ENCODE data around the gene BICRAL. TPM values are rescaled to one million over a fixed set of nuclear protein-coding genes. Genes with fewer than 3 reads are reported as not detected.
A peak's percentile ranks its signal among the peaks of the same experiment; 100 is the strongest.
"Not testable (repeated sequence)": the region's sequence is repeated elsewhere in the genome, so short reads cannot be mapped to it uniquely, and the experiment has no call there.

BICRAL gene
- polyA plus RNA-seq, 1 donor, result 13.0 TPM

DNA sequence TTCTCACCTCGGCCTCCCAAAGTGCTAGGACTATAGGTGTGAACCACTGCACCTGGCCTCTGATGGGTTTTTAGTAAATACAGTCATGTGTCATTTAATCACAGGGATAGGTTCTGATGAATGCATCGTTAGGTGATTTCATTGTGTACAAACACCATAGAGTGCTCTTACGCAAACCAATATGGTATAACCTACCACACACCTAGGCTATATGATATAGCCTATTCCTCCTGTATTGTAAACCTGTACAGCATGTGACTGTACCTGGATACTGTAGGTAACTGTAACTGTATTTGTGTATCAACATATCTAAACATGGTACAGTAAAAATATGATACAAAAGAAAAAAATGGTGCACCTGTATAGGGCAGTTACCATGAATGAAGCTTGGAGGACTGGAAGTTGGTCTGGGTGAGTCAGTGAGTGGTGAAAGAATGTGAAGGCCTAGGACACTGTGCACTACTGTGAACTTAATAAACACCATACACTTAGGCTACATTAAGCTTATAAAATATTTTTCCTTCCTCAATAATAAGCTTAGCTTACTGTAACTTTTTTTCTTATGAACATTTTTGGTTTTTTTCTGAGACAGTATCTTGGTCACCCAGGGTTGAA is 10.0 kb downstream of the BICRAL start:
- WGBS (ENCODE audit: insufficient coverage, low lambda C conversion rate), result no CpG with 5 or more reads among the region's 3 CpGs
- H3K36me3 ChIP-seq (ENCODE audit: control insufficient read depth, insufficient read depth, low read length), result peaks cover 6% of the 10 kb centered on the region
- no peak overlapping the region for H3K4me3 ChIP-seq (ENCODE audit: low read length)
- no peak for DNase-seq
- no peaks in the 10 kb centered on the region for H3K27me3 ChIP-seq (ENCODE audit: control insufficient read depth, insufficient read depth, low read length)
- H3K27ac ChIP-seq (ENCODE audit: low read length), result no peak overlapping the region
- no peaks in the 10 kb centered on the region for H3K9me3 ChIP-seq (ENCODE audit: control insufficient read depth, low read depth, low read length)
- peaks cover 6% of the 10 kb centered on the region for H3K4me1 ChIP-seq (ENCODE audit: control insufficient read depth, insufficient read depth, low read length)

DNA sequence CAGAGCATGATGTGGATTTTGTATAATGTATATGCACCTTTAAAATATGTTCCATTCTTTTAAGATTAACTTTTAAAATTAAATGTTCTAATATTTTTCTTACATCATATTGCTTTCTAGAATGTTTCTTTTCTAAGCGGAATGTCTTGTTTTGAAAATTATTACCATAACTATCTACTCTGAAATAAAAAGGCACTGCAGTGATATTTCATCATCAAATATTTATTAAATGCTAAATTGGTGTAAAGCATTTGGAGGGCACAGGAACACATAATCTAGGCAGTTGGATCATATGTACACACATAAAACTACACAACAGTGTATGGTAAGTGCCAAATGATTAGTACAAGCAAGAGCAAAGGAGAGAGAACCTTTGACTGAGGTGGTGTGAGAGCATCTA is 13.8 kb downstream of the BICRAL start:
- Histone ChIP-seq H3K27me3 (ENCODE audit: control insufficient read depth, insufficient read depth, low read length) (no peaks in the 10 kb centered on the region), H3K36me3 (ENCODE audit: control insufficient read depth, insufficient read depth, low read length) (no peaks in the 10 kb centered on the region), H3K27ac (ENCODE audit: low read length) (no peak overlapping the region), H3K4me3 (ENCODE audit: low read length) (no peak overlapping the region), H3K9me3 (ENCODE audit: control insufficient read depth, low read depth, low read length) (no peaks in the 10 kb centered on the region), H3K4me1 (ENCODE audit: control insufficient read depth, insufficient read depth, low read length) (peaks cover 6% of the 10 kb centered on the region)
- WGBS (ENCODE audit: insufficient coverage, low lambda C conversion rate), result 93% methylated on average over 1 of the region's 1 CpG
- DNase-seq, result no peak

DNA sequence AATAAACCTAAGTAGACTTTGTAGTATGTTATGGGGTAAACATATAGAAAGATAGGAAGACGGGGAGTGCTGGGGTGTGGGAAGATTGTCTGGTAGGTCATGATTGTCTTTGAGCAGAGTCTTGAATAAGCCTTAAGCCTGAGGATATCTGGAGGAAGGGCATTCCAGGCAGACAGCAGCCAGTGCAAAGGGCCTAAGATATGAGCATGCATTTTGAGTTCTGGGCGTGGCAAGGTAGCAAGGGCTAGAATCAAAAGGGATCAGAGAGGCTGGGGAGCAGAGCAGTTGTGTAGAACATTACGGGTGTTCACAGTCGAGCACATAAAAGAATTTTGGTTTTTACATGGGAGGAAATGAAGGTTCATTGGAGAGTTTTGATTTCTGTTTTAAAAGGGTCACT is 14.3 kb downstream of the BICRAL start:
- H3K4me3 ChIP-seq (ENCODE audit: low read length), result no peak overlapping the region
- peaks cover 6% of the 10 kb centered on the region for H3K4me1 ChIP-seq (ENCODE audit: control insufficient read depth, insufficient read depth, low read length)
- DNase-seq, result peak; percentile 29 to 64
- H3K27me3 ChIP-seq (ENCODE audit: control insufficient read depth, insufficient read depth, low read length), result no peaks in the 10 kb centered on the region
- H3K9me3 ChIP-seq (ENCODE audit: control insufficient read depth, low read depth, low read length), result no peaks in the 10 kb centered on the region
- H3K27ac ChIP-seq (ENCODE audit: low read length), result no peak overlapping the region
- no peaks in the 10 kb centered on the region for H3K36me3 ChIP-seq (ENCODE audit: control insufficient read depth, insufficient read depth, low read length)
- WGBS (ENCODE audit: insufficient coverage, low lambda C conversion rate), result no CpG with 5 or more reads among the region's 4 CpGs

DNA sequence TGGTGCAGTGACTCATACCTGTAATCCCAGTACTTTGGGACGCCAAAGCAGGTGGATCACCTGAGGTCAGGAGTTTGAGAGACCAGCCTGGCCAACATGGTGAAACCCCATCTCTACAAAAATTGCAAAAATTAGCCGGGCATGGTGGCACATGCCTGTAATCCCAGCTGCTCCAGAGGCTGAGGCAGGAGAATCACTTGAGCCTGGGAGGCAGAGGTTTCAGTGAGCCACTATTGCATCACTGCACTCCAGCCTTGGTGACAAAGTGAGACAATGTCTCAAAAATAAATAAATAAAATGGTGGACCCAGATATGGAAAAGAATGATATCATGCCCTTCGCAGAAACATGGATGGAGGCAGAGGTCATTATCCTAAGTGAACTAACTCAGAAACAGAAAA is 15.8 kb downstream of the BICRAL start:
- not testable (repeated sequence) for H3K36me3 ChIP-seq (ENCODE audit: control insufficient read depth, insufficient read depth, low read length); H3K9me3 ChIP-seq (ENCODE audit: control insufficient read depth, low read depth, low read length); DNase-seq; H3K27me3 ChIP-seq (ENCODE audit: control insufficient read depth, insufficient read depth, low read length); H3K4me1 ChIP-seq (ENCODE audit: control insufficient read depth, insufficient read depth, low read length); H3K4me3 ChIP-seq (ENCODE audit: low read length); H3K27ac ChIP-seq (ENCODE audit: low read length)
- no CpG with 5 or more reads among the region's 3 CpGs for WGBS (ENCODE audit: insufficient coverage, low lambda C conversion rate)

DNA sequence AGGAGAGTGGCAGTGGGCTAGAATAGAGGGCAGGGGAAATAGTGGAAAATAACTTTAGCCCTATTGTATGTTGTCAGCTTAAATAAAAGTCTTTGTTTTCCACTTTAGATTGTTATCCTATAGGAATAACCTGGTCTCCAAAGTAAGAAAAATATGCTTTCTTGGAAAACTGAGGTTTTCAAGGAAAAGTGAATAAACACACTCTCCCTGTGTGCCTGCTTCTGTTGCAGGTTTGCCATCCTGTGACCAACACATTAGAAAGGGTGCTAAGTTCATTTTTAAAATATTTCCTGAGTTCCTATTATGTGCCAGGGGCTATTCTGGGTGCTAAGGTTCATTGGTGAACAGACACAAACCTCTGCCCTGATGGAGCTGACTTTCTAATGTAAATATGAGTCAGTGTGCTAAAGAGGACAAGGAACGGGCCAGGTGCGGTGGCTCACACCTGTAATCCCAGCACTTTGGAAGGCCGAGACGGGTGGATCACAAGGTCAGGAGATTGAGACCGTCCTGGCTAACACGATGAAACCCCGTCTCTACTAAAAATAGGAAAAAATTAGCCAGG is 23.5 kb downstream of the BICRAL start:
- no peaks in the 10 kb centered on the region for H3K27me3 ChIP-seq (ENCODE audit: control insufficient read depth, insufficient read depth, low read length)
- no peaks in the 10 kb centered on the region for H3K36me3 ChIP-seq (ENCODE audit: control insufficient read depth, insufficient read depth, low read length)
- H3K4me3 ChIP-seq (ENCODE audit: low read length), result no peak overlapping the region
- no peaks in the 10 kb centered on the region for H3K9me3 ChIP-seq (ENCODE audit: control insufficient read depth, low read depth, low read length)
- H3K4me1 ChIP-seq (ENCODE audit: control insufficient read depth, insufficient read depth, low read length), result peaks cover 4% of the 10 kb centered on the region
- 87% methylated on average over 3 of the region's 7 CpGs for WGBS (ENCODE audit: insufficient coverage, low lambda C conversion rate)
- DNase-seq, result no peak
- no peak overlapping the region for H3K27ac ChIP-seq (ENCODE audit: low read length)

DNA sequence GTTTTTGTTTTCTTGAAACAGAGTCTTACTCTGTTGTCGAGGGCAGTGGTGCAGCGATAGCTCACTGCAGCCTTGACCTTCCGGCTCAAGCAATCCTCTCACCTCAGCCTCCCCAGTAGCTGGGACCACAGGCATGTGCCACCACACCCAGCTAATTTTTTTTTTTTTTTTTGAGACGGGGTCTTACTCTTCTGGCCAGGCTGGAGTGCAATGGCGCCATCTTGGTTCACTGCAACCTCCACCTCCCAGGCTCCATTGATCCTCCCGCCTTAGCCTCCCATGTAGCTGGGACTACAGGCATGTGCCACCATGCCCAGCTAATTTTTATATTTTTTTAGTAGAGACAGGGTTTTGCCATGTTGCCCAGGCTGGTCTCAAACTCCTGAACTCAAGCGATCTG is 24.5 kb downstream of the BICRAL start:
- H3K4me1 ChIP-seq (ENCODE audit: control insufficient read depth, insufficient read depth, low read length); H3K4me3 ChIP-seq (ENCODE audit: low read length); H3K27ac ChIP-seq (ENCODE audit: low read length); H3K9me3 ChIP-seq (ENCODE audit: control insufficient read depth, low read depth, low read length); DNase-seq; H3K36me3 ChIP-seq (ENCODE audit: control insufficient read depth, insufficient read depth, low read length); H3K27me3 ChIP-seq (ENCODE audit: control insufficient read depth, insufficient read depth, low read length): not testable (repeated sequence)
- 100% methylated on average over 1 of the region's 7 CpGs for WGBS (ENCODE audit: insufficient coverage, low lambda C conversion rate)

DNA sequence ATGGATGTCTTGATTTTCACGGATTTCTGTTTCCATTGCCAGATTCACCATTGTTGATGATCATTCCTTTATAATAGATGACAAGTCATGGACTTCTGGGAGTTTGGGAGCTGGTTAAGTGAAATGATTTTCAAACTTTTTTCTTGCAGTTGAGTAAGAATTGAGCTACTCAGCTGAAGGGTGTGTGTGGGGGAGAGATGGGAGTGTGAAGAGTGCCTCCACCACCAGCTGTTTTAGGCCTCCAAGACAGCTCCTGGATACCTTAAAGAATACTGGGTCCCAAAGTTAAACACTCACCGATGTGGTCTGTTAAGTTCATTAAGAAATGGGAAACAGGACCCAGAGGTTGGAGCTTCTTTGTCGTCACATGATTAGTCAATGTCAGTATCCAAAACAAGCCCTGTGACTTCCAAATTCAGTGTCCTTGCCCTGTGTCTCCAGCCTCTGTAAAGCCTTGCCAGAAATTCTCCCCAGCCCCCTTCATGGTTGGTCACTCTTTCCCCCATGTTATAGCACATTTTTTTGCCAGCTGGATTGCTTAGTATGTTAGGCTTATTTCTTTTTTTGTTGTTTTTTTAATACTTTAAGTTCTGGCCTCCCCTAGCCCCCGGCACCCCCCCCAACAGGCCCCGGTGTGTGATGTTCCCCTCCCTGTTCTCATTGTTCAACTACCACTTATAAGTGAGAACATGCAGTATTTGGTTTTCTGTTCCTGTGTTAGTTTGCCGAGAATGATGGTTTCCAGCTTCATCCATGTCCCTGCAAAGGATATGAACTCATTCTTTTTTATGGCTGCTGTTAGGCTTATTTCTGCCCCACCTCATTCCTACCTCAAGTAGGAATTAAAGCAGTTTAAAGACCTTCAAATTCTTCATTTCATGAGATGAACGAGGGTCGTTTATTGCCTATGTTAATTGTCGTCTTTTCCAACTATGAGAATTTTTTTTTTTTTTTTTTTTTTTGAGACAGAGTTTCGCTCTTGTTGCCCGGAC is 26.9 kb downstream of the BICRAL start:
- Histone ChIP-seq H3K4me1 (ENCODE audit: control insufficient read depth, insufficient read depth, low read length) (peaks cover 4% of the 10 kb centered on the region), H3K27me3 (ENCODE audit: control insufficient read depth, insufficient read depth, low read length) (no peaks in the 10 kb centered on the region), H3K4me3 (ENCODE audit: low read length) (no peak overlapping the region), H3K27ac (ENCODE audit: low read length) (no peak overlapping the region), H3K9me3 (ENCODE audit: control insufficient read depth, low read depth, low read length) (no peaks in the 10 kb centered on the region), H3K36me3 (ENCODE audit: control insufficient read depth, insufficient read depth, low read length) (no peaks in the 10 kb centered on the region)
- DNase-seq, result no peak
- 80% methylated on average over 1 of the region's 11 CpGs for WGBS (ENCODE audit: insufficient coverage, low lambda C conversion rate)

DNA sequence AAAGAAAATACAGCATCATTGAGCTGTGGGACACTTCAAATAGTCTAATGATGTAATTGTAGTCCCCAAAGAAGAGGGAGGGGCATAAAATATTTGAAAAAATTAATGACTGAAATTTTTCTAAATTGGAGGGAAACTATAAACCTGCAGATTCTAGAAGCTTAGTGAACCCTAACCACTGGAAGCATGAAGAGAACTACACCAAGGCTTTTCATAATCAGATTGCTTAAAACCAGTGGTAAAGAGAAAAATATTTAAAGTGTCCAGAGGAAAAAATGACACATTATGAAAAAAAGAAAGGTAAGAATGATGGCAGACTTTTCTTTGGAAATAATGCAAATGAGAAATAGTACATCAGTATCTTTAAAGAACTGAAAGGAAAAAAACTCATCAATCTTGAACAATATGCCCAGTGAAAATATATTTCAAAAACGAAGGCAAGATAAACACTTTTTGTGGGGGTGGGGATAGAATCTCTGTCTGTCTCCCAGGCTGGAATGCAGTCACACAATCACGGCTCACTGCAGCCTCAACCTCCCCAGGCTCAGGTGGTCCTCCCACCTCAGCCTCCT is 31.3 kb downstream of the BICRAL start:
- Histone ChIP-seq H3K9me3 (ENCODE audit: control insufficient read depth, low read depth, low read length) (no peaks in the 10 kb centered on the region), H3K27ac (ENCODE audit: low read length) (no peak overlapping the region), H3K4me3 (ENCODE audit: low read length) (no peak overlapping the region), H3K36me3 (ENCODE audit: control insufficient read depth, insufficient read depth, low read length) (no peaks in the 10 kb centered on the region), H3K27me3 (ENCODE audit: control insufficient read depth, insufficient read depth, low read length) (no peaks in the 10 kb centered on the region), H3K4me1 (ENCODE audit: control insufficient read depth, insufficient read depth, low read length) (peaks cover 6% of the 10 kb centered on the region)
- no CpG with 5 or more reads among the region's 2 CpGs for WGBS (ENCODE audit: insufficient coverage, low lambda C conversion rate)
- no peak for DNase-seq

DNA sequence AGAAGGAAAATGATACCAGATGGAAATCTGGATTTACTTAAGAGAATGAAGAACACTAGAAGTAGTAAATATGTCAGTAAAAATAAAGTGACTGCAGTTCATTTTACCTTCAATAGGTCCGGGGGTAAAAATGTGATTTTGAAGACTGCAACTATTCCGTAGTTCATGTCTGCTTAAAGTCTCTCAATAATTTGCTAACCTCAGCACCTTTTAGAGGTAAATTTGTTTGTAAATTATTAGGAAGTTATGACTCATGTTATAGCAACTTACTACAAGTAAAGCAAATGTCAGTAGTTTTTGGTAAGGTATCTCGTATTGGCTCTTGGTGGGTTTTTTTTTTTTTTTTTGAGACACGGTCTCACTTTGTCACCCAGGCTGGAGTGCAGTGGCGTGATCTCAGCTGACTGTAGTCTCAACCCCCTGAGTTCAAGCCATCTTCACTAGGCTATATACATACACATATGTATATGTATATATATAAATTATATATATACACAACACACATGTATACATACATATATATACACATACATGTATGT is 32.1 kb downstream of the BICRAL start:
- H3K27ac ChIP-seq (ENCODE audit: low read length), result no peak overlapping the region
- H3K36me3 ChIP-seq (ENCODE audit: control insufficient read depth, insufficient read depth, low read length), result no peaks in the 10 kb centered on the region
- DNase-seq, result no peak
- no peaks in the 10 kb centered on the region for H3K27me3 ChIP-seq (ENCODE audit: control insufficient read depth, insufficient read depth, low read length)
- H3K4me1 ChIP-seq (ENCODE audit: control insufficient read depth, insufficient read depth, low read length), result peaks cover 5% of the 10 kb centered on the region
- no peaks in the 10 kb centered on the region for H3K9me3 ChIP-seq (ENCODE audit: control insufficient read depth, low read depth, low read length)
- no peak overlapping the region for H3K4me3 ChIP-seq (ENCODE audit: low read length)
- no CpG with 5 or more reads among the region's 5 CpGs for WGBS (ENCODE audit: insufficient coverage, low lambda C conversion rate)

DNA sequence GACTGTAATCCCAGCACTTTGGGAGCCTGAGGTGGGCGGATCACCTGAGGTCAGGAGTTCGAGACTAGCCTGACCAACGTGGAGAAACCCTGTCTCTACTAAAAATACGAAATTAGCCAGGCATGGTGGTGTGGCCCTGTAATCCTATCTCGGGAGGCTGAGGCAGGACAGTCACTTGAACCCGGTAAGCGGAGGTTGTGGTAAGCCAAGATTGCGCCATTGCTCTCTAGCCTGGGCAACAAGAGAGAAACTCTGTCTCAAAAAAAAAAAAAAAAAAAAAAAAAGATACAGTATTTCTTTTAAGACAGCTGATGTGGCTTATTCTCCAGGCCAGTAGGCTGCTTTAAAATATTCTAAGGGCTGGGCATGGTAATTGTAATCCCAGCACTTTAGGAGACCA is 33.9 kb downstream of the BICRAL start:
- no CpG with 5 or more reads among the region's 8 CpGs for WGBS (ENCODE audit: insufficient coverage, low lambda C conversion rate)
- not testable (repeated sequence) for H3K27me3 ChIP-seq (ENCODE audit: control insufficient read depth, insufficient read depth, low read length); H3K9me3 ChIP-seq (ENCODE audit: control insufficient read depth, low read depth, low read length); H3K4me1 ChIP-seq (ENCODE audit: control insufficient read depth, insufficient read depth, low read length); DNase-seq; H3K27ac ChIP-seq (ENCODE audit: low read length); H3K4me3 ChIP-seq (ENCODE audit: low read length); H3K36me3 ChIP-seq (ENCODE audit: control insufficient read depth, insufficient read depth, low read length)
